NT2/D1 (cell line): ENCODE results near the gene LPP.

Experiments
- DNase-seq: peaks from one replicate; pipeline ENCODE4 v3.0.0-alpha.2; 2011; ENCODE audit warnings: low read depth, low spot score
- H3K27me3 ChIP-seq: 2 replicates; pipeline ENCODE4 v1.6.0; 2011; ENCODE audit warnings: mild to moderate bottlenecking; ENCODE audit not compliant: insufficient read length, insufficient read depth
- H3K36me3 ChIP-seq: 2 replicates; pipeline ENCODE4 v1.6.1; 2011; ENCODE audit warnings: mild to moderate bottlenecking, low read length, mixed read lengths; ENCODE audit not compliant: insufficient read depth, insufficient read length
- H3K4me1 ChIP-seq: 2 replicates; pipeline ENCODE4 v1.5.1; 2011; ENCODE audit not compliant: insufficient read depth, insufficient read length
- H3K4me3 ChIP-seq: 2 replicates; pipeline ENCODE4 v1.5.1; 2011; ENCODE audit warnings: low read depth; ENCODE audit not compliant: insufficient read length
- H3K9ac ChIP-seq: 2 replicates; pipeline ENCODE4 v1.6.0; 2011; ENCODE audit warnings: low read depth; ENCODE audit not compliant: insufficient read length
- H3K9me3 ChIP-seq: 2 replicates; pipeline ENCODE4 v1.5.1; 2011; ENCODE audit warnings: mild to moderate bottlenecking, low read length; ENCODE audit not compliant: insufficient read depth
- SUZ12 ChIP-seq: IDR thresholded peaks from 2 replicates; pipeline ENCODE4 v1.6.1; 2011; ENCODE audit not compliant: insufficient read length, insufficient read depth; ENCODE audit errors: extremely low read depth
- YY1 ChIP-seq: IDR thresholded peaks from 2 replicates; pipeline ENCODE4 v1.6.1; 2011; ENCODE audit not compliant: insufficient read length, insufficient read depth
- ZNF274 ChIP-seq: IDR thresholded peaks from 2 replicates; pipeline ENCODE4 v1.6.1; 2011; ENCODE audit warnings: mild to moderate bottlenecking, low read depth, low read length

Gene LPP

DNA sequence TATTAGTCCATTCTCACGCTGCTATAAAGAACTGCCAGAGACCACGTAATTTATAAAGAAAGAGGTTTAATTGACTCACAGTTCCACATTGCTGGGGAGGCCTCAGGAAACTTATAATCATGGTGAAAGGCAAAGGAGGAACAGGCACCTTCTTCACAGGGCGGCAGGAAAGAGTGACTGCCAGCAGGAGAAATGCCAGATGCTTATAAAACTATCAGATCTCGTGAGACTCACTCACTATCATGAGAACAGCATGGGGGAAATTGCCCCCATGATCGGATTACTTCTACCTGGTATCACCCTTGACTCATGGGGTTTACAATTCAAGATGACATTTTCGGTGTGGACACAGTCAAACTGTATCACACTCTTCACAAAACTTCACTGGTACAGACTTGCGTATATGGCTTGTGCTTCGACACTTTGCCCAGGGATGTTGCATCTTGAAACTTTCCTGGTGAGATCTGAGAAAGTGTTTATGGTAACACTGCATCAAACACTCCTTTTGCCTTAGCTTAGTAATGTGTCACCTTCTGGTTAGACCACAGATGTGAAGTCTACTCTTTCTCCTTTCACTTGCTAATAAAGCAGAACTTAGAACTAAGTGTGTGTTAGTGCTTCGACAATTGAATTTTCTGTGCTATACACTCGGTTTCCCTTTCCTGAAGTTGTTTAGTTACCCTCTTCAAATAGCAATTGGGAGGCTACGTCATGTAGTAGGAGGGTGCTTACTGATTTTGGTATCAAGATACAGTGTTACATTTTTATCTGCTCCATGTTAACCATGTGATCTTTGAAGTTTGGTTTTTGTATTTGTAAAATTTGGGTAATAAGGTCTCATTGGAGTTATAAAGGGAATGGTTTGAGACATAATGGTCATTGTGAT lies 185.7 kb downstream of the LPP start:
- H3K27me3 ChIP-seq = no peaks in the 10 kb centered on the region
- no peak overlapping the region for H3K9ac ChIP-seq
- DNase-seq = no peak
- H3K9me3 ChIP-seq = no peaks in the 10 kb centered on the region
- H3K36me3 ChIP-seq = no peaks in the 10 kb centered on the region
- TF ChIP-seq YY1 = no peak
- TF ChIP-seq ZNF274 = no peak
- no peak for TF ChIP-seq SUZ12
- no peak overlapping the region for H3K4me3 ChIP-seq
- H3K4me1 ChIP-seq = no peaks in the 10 kb centered on the region

DNA sequence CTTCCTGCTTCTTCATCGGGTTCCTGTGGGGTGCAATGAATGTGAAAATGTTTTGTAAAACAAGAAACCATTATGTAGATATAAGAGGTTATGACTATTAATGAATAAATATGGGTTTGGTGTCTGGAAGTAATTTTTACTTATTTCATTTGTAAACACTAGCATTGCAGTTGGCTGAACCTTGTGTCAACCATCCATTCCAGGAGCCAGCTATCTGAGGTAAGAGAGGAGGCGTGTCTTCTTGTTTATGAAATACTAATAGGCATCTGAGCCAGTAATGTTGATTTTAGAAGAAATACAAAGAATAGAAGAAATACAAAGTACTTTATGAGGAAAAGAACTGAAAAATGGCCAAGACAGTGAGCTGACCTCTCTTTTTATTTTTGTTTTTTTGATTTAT lies 187.5 kb downstream of the LPP start:
- Histone ChIP-seq H3K4me1 (no peaks in the 10 kb centered on the region), H3K9me3 (no peaks in the 10 kb centered on the region), H3K4me3 (no peak overlapping the region), H3K36me3 (no peaks in the 10 kb centered on the region), H3K27me3 (no peaks in the 10 kb centered on the region), H3K9ac (no peak overlapping the region)
- no peak for DNase-seq
- TF ChIP-seq YY1 = no peak

DNA sequence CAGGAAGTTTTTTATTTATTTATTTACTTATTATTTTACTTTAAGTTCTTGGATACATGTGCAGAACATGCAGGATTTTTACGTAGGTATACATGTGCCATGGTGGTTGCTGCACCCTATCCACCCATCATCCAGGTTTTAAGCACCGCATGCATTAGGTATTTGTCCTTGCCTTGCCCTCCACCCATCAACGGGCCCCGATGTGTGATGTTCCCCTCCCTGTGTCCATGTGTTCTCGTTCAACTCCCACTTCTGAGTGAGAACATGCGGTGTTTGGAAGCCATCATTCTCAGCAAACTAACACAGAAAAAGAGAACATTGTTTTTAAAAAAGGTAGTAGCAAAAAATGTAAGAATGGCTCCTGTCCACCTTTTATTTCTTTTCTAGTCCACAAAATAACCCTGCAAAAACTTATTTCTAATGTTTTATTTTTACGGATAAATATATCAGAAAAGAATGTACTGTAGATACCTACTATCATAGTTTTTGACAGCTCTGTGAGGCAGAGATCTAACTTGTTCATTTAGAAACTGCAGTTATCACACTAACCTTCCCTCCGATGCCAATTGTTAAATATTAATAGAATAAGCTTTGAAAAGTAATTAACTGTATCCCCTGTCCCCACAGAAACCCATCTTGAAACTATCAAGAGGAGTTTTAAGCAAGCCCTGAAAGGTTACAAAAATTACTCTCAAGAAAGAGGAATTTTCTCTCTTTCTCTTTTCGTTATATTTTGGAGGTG lies 189.2 kb downstream of the LPP start:
- DNase-seq = no peak
- H3K4me1 ChIP-seq = no peaks in the 10 kb centered on the region
- H3K9ac ChIP-seq = no peak overlapping the region
- H3K4me3 ChIP-seq = no peak overlapping the region
- no peak for TF ChIP-seq ZNF274
- no peak for TF ChIP-seq SUZ12
- no peak for TF ChIP-seq YY1
- H3K36me3 ChIP-seq = no peaks in the 10 kb centered on the region
- no peaks in the 10 kb centered on the region for H3K27me3 ChIP-seq
- no peaks in the 10 kb centered on the region for H3K9me3 ChIP-seq

DNA sequence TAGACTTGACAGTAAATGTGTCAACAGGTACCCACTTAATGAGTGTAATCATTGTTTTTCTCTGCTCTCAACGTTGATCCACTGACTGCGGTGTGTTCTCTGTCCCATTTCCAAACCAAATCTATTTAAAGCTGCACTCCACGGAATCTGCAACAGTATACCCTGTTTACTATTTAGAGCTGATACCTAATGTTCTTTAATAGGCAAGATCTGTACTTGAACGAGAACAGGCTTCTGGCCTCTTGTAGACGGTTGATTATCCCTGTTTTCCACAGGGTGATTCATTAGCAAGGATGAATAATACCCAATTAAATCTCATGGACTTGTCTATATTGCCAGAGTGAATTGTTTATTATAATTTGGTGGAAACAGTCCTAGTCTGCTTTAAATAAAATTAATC lies 189.9 kb downstream of the LPP start:
- no peaks in the 10 kb centered on the region for H3K9me3 ChIP-seq
- H3K9ac ChIP-seq = no peak overlapping the region
- no peaks in the 10 kb centered on the region for H3K27me3 ChIP-seq
- no peak for DNase-seq
- no peaks in the 10 kb centered on the region for H3K36me3 ChIP-seq
- TF ChIP-seq YY1 (no peak), ZNF274 (no peak), SUZ12 (no peak)
- H3K4me3 ChIP-seq = no peak overlapping the region
- H3K4me1 ChIP-seq = no peaks in the 10 kb centered on the region

DNA sequence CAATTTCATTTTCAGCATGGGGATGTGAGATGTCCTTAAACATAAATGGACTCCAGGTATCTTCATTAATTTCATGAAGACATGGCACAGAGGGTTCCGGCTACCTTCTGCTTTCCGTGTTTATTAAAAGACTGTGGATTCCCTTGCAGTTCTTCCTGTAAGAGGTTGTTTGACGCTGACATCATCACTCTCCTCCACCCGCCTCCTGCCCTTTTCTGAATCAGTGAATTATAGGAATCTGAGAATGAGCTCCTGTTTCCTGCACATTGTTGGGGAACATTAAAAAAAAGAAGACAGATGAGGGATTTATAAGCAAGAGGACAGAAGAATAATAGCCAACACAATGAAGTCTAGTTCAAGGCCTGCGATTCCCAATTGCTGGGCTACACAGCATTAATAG lies 191.3 kb downstream of the LPP start:
- no peaks in the 10 kb centered on the region for H3K9me3 ChIP-seq
- H3K4me1 ChIP-seq = no peaks in the 10 kb centered on the region
- no peak for DNase-seq
- H3K27me3 ChIP-seq = no peaks in the 10 kb centered on the region
- H3K4me3 ChIP-seq = no peak overlapping the region
- no peak for TF ChIP-seq YY1
- TF ChIP-seq ZNF274 = no peak
- TF ChIP-seq SUZ12 = no peak
- H3K36me3 ChIP-seq = no peaks in the 10 kb centered on the region
- no peak overlapping the region for H3K9ac ChIP-seq

DNA sequence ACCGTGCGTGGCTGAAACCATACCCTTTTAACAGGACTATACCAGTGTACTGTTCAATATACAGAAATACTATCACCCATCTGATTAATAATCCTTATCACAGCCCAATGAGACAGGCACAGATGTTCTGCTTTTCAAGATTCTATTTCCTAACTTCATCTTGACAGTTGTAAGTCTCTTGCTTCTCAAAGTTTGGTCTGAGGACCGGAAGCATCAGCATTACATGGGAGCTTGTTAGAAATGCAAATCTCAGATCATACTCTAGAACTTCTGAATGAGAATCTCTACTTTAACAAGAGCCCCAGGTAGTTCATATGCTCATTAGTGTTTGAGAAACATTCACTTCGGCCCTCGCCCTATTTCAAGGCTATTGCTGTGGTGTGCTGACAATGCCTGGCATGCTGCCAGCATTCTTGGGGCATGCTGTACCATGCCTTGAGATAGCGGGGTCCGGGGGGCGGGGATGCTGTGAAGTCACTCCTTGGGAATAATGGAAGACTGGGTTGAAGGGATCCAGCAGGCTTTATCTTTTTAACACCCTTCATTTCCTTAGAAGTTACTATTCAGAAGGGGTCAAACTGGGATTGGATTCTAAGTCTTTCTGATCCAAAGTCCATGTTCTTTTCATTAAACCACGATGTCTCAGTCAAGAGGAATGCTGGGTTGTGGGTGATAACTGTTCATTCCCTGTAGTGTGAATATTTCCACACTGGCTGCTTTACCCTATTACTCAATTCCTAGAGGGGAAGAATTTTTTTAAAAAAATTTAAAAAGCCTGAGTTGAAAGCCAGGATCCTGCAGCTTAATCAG lies 194.7 kb downstream of the LPP start:
- Histone ChIP-seq H3K27me3 (no peaks in the 10 kb centered on the region), H3K4me3 (no peak overlapping the region), H3K36me3 (peaks cover 3% of the 10 kb centered on the region), H3K4me1 (no peaks in the 10 kb centered on the region), H3K9ac (no peak overlapping the region), H3K9me3 (no peaks in the 10 kb centered on the region)
- no peak for TF ChIP-seq YY1
- TF ChIP-seq ZNF274 = no peak
- TF ChIP-seq SUZ12 = no peak
- DNase-seq = no peak
